Measurements from ENCODE around the gene TMEM187.

TMEM187 gene

GRCh38 chrX:154023276-154024000 lies 50.9 kb downstream of the TMEM187 start:
- no peak for DNase-seq

GRCh38 chrX:154024271-154024670 lies 51.7 kb downstream of the TMEM187 start:
- no peak for DNase-seq

GRCh38 chrX:154025230-154025629 lies 52.7 kb downstream of the TMEM187 start:
- no peak for DNase-seq

GRCh38 chrX:154026136-154027021 lies 53.8 kb downstream of the TMEM187 start:
- DNase-seq, result no peak

GRCh38 chrX:154027022-154027402 lies 54.5 kb downstream of the TMEM187 start:
- DNase-seq, result no peak

- DNase-seq, result no peak
Measured at GRCh38 chrX:154027986-154028385, 55.4 kb downstream of the TMEM187 start.

GRCh38 chrX:154028502-154029184 lies 56.1 kb downstream of the TMEM187 start:
- DNase-seq, result no peak

GRCh38 chrX:154029439-154029838 lies 56.9 kb downstream of the TMEM187 start:
- no peak for DNase-seq

- DNase-seq, result no peak
Measured at GRCh38 chrX:154030266-154030665, 57.7 kb downstream of the TMEM187 start.

GRCh38 chrX:154030715-154031305 lies 58.3 kb downstream of the TMEM187 start:
- no peak for DNase-seq

GRCh38 chrX:154032160-154032559 lies 59.6 kb downstream of the TMEM187 start:
- DNase-seq, result no peak

- no peak for DNase-seq
Measured at GRCh38 chrX:154032653-154033052, 60.1 kb downstream of the TMEM187 start.
